GOT3 (cell line): Measurements from ENCODE around the gene P2RX7.

Experiments used
- DNase-seq: peaks from one replicate; lab custom pipeline; 2025; ENCODE audit warnings: mixed read lengths; lab: John Stamatoyannopoulos, UW

P2RX7 gene

DNA sequence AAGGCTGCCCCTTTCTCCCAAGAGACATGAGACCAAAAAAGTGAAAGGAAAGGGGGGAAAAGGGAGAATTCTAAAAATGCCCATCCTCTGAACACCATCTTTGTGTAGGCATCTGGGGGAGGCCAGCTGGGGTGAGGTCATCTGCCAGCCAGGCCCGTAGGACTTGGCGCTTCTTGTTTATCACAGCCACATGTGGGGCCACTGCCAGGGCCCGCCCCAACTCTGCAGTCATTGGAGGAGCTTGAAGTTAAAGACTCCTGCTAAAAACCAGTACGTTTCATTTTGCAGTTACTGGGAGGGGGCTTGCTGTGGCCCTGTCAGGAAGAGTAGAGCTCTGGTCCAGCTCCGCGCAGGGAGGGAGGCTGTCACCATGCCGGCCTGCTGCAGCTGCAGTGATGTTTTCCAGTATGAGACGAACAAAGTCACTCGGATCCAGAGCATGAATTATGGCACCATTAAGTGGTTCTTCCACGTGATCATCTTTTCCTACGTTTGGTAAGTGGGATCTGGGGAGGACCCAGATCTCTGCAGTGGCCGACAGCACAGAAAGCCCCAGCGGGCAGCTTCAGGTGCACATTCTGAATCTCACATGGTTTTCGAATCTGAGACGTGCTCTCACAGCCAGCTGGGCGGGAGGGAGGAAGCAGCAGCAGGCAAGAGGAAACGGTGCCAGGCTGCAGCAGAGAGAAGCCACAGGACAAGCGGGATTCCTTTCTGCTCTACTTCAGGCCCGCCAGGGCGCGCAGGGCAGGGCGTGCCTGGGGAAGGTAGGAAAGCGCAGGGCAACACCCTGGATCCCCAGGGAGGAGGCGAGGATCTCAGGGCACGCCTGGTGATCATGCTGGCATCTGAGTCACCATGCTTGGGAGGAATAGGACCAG lies at the start of gene P2RX7:
Gene P2RX7, plus strand, starts transcription at position 276 of the 881 bp plus-strand sequence. Its CDS starts 95 bp downstream, at position 371.
- DNase-seq: peak; percentile 34

DNA sequence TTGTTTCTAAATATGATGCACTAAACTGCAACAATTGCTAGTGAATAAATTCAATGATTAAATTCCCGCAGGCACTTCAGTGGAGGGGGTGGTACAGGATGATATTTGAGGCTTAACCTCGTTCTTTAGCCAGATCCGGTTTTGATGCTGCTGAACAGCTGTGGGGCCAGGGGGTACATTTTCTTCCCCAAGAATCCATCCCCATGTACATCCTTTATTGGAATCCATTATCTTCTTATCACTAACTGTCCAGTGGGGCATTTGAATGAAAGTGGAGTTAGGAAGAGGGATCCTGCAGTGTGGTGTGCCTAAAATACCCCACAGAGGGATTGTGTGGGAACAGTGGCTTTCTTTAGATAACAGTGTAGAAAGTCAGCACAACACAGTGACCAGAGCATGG lies 48.4 kb upstream of the P2RX7 start:
- DNase-seq: no peak

DNA sequence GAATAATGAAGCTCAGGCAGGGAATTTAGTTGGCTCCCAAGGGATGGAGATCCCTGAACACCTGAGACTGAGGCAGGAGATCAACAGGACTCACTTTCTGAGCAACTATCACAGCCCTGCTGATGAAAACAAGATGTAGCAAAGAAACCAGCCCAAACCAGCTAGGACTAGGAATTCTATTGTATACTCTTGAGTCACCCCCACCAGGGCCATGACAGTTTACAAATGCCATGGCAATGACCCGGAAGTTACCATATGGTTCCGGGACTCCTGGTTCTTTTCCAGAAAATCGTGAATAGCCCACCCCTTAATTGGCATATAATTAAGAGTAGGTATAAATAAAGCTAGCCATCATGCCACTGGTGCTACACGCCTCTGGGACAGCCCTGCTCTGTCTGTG lies 47.6 kb upstream of the P2RX7 start:
- DNase-seq: no peak

DNA sequence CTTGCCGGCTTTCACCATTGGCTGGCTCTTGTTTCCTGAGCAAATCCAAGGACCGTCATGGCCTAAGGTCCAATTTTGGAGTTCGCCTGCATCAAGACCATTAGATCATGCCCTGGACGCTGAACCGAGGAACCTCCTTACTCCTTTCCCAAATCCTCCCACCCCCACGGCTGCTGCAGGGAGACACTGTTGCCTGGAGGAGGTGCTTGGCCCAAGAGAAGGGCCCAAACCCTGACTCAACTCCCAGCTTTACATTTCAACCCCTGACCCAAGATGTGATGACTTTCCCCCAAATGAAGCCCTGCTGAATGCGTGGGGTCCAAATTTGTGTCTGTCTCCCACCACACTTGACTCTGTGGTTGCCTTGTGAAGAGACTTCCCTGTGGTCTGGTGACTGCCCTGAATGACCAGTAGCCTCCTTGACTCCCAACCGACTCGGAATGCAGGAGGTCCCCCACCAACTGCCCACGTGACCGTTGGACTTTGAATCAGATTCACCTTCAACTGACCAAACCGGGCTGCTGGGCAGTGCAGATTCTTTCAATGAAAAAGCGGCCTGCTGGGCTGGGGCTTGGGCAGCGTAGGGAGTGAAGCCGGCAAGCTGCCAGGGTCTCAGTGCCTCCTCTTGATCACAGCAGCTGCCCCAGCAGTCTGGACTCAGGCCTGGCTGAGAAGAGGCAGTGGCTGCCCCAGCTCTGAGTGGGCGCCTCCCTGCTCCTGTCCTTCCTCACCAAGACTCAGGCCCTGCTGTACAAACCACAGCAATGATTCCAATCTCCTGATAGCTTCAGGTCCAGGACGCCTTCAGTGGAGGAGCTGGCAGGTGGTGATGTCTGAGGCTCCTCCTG lies 46.9 kb upstream of the P2RX7 start:
- no peak for DNase-seq

DNA sequence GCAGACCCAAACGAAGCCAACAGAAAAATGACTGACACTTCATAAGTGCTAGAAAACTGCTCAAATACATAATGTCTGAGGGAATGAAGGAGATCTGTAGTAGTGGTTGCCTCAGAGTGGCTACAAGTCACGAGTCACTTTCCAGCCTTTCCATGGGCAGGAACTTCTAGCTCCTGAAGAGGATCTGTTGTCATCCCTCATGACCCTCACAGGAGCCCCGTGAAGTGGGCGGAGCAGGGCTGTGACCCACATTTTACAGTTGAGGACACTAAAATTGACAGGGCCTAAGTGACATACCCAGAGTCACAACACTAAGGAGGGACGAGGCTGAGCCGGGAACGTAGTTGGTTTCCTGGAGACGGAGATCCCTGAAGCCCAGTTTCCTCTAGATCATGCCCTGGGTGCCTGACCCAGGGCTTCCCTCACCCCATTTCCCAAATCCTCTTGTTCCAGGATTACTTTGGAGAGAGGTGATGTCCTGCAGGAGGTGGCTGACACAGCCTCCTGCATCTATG lies 45.8 kb upstream of the P2RX7 start:
- no peak for DNase-seq

DNA sequence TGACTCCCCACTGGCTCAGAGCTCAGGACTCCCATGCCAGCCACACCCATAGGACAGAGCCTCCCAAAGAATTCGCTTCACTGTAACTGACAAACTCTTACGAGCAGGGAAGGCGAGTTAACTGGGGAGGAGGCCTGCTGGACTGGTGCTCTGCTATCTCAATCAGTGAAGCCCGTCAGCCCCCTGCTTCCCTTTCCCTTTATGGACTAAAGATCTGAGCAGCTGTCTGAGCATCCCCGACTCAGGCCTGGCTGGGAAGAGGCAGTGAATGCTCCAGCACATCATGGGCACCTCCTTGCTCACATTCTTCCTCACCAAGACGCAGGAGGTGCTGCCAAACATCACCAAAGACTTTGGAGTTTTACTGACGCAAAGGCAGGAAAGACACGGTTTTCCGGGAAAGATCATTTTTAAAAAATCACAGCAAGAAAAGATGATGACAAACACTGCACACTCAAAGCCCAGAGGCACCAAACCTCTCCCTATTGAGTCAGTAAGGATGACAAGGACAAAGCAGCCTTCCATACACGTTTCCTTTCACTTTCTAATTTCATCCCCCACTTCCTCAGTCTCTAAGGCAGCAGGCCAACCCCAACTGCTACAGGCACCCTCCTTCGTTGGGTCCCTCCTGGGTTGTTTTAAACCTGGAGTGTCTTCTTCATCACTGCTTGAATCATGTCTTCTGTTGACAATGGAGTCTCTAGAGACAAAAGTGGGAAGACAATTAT lies 45.0 kb upstream of the P2RX7 start:
- no peak for DNase-seq

DNA sequence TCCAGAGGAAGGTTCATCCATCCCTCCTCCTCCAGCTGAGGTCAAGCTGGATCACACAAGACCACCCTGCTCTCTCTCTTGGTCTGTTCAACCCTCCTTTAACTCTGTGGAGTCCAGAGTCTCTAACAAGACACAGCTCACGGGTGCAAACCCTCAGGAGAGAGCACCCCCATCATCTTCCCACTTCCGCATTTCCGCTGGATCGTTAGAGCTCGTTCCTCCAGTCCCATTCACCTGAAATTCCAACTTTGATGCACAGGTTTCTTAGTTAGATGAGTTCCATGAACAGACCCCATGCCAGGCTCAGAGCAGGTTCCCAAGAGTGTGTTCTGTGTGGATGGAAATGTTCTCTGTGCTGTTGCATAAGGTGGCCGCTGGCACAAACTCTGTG lies 44.5 kb upstream of the P2RX7 start:
- DNase-seq: no peak

DNA sequence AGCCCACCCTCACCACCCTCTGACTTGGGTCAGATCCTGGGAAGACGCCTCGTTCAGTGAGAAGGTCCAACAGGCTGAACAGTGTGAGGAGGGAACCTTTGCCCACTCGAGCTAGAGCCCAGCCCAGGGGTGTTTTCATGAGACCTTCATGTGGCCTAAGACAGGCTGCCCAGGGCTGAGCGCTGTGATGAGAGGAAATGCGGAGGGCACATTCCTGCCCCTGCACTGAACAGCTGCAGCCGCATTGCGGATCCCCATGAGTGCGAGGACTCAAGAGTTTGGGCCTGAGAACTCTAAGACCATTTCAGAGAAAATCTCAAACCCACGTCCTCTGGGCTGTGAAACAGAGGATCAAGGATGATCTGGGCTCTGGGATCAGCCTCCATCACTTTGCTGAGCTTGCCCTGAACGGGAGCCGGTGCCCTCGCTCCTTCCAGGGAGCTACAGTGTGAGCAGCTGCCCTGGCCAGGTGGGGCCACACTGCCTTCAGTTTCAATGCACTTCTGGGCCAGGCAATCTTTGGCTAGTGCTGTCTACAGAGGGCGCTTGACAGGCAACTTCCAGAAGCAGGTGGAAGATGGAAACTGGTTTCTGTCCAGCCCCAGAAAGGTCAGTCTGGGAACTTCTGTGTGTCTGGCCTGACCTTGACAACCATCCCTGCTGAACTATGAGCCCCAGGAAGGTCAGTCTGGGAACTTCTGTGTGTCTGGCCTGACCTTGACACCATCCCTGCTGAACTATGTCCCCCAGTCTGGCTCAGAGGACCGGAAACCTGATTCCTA lies 43.5 kb upstream of the P2RX7 start:
- DNase-seq: no peak

DNA sequence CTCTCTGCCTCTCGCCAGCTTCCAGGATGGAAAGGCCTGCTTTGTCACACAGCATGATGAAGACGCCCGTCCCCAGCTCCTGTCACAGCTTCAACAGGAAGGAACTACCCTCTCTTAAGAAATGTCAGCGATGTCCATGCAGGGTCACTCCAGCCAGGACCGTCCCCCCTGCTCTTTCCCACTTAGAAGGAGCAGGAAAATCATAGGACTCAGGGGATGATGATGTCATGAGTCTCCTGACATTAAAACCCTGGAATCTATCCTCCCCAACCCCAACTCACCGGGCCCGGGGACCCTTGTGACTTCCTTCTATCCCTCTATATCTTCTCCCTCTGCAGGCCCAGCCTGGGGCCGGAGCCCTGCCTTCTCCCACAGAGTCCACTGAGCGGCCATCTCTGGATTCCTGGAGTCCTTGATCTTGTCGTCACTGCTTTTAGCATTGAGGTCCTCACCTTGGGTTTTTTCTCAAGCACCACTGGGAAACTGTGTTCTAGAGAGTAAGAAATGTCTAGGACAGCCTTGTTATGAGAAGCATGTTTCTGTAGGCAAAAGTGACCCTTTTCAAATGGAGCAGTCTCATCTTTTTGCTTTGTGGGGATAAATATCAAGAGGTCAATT lies 42.8 kb upstream of the P2RX7 start:
- no peak for DNase-seq

DNA sequence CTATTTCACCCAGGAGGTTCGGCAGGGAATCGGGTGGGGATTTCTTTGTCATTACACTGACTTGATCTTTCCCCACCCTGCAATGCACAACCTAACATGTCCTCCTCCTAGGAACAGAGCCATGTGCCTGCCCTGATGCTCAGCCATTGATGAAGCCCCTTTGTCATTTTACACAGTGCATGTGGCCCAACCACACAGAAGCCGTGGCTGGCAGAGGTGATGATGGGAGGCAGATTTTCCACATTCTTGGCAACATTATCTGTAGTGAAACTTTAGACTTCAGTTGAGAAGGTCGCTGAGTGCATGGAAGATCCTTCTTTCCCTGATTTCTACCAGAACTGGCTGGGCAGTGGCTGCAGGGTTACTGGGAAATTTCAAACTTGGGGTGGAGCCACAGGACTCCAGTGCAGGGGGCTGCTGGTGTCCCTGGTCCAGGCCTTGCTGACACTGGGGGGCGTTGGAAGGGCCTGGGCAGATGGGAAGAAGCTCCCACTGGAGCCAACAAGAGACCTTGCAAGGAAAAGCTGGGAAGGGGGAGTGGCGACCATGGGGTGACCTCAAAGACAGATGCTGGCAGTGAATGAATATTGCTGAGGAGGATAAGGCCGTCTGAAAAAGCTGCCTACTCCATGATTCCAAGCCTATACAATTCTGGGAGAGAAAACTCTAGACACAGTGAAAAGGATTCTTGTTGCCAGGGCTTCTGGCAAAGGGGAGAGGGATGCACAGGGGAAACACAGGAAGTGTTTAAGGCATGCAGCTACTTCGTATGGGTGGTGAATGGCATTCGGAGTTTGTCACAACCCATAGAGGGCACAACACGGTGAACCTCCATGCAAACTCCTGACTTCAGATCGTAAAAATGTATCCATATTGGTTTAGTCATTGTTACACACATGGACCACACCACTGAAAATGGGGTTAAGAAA lies 41.8 kb upstream of the P2RX7 start:
- DNase-seq: no peak

DNA sequence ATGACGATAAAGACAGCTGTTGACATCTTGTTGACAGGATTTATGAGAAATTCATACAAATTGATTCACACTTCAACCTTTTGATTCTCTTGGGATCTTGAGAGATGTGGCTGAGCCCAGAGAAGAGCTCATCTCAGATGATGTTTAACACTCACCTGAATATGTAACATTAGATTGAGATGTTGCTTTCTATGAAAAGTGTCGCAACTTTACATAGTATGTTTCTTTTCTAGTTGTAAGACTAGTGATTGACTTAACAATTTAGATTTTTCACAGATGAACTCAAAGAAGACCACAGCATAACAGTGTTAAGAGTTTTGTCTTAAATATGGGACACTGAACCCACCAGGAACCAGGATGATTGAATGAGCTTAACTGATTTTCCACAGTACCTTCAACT lies 40.6 kb upstream of the P2RX7 start:
- DNase-seq: no peak

DNA sequence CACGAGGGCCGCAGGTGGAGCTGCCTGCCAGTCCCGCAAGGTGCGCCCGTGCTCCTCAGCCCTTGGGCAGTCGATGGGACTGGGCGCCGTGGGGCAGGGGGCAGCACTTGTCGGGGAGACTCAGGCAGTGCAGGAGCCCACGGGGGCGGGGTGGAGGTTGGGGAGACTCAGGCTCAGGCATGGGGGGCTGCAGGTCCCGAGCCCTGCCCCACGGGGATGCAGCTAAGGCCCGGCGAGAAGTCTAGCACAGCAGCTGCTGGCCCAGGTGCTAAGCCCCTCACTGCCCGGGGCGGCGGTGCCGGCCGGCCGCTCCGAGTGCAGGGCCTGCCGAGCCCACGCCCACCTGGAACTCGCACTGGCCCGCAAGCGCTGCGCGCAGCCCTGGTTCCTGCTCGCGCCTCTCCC lies 39.2 kb upstream of the P2RX7 start:
- no peak for DNase-seq

DNA sequence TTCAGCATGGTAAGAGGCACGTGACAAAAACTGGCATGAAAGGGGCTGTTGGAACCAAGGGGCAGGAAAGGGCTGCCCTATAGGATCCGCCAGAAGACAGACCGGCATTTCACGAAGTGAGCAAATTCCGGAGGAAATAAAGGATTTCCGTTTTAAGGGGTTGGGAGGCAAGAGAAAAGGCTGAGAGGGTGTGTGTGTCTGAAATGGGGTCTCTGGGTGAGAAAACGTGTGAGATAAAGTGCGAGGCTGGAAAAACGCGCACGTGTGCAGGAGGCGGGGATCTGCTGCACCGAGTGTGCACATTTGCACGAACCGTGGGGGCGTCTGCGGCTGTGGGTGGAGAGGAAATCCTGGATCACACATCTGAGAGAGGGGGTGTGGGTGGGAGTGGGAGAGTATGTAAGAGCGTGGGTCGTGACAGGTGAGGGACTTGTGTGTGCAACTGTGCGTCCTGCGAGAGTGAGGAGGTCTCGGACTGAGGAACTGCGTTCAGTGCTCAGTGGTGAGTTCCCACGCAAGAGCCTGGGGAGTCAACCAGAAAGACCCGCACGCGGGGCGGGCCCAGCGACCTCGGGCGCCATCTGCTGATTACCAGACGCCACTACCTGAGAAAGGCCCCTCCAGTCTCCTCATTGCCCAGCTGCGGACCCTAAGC lies 37.0 kb upstream of the P2RX7 start:
- peak; percentile 23 for DNase-seq

DNA sequence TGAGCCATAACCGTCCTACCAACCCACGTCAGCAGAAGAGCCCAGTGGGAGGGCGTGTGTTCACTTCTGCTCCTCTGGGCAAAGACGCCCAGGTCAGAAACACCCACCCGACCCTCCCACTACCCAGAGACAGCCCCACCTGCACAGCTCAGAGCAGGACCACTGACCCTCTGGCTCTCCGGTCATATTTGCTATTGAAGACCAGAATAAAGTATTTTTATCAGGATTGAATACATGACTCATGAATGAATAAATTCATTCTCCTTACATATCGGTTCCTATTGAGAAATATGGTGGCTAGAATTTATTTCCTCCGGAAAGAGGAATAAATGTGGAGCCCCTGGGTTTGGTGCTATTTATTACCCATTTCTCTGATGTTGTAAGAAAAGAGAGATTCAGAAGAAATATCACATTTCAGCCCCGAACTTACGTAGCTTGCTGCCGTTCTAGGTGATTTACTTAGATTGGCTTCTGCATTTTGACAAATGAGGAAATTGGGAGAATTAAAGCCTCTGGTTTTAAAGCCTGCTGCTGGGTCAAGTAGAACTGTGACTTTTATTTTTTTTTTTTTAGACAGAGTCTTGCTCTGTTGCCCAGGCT lies 36.4 kb upstream of the P2RX7 start:
- no peak for DNase-seq

DNA sequence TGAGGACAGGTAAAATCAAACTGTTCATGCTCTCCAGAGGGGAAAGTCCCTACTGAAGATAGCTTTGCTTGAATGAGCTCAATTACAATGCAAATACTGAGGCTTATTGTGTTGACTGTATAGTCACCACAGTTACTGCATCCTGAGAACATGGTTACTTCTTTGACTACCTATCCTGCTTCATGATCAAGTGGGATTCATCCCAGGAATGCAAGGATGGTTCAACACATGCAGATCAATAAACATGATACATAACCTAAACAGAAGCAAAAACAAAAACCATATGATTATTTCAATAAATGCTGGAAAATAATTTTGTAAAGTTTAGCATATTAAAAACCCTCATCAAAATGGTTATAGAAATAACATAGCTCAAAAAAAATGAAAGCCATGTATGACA lies 32.9 kb upstream of the P2RX7 start:
- no peak for DNase-seq

DNA sequence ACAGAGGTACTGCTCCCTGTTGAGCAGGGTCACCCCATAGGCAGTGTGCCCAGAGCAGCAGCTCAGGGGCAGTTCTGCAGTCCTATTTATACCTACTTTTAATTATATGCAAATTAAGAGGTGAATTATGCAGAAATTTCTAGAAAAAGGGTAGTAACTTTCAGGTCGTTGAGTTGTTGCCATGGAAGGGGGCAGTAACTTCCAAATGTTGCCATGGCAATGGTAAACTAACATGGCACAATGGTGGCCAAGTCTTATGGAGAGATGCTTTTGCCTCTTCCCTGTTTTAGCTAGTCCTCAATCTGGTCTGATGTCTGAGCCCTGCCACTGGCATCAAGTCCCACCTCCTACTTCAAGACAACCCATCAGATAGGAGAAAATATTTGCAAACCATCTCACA lies 30.4 kb upstream of the P2RX7 start:
- no peak for DNase-seq

DNA sequence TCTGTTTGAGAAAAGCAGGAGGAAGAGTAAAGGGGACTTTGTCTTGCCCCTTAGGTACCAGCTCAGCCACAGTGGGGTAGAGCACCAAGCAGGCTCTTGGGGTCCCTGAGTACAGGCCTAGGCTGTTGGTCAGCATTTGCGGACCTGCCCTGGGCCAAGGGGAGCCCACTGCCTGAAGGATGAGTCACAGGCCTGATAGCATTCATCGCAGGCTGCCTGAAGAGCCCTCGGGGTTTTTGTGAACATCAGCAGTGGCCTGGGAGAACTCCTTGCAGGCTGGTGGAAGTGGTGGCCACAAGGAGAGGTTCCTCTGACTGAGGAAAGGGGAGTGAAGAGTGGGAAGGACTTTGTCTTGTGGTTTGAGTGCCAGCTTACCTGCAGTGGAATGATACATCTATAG lies 25.0 kb upstream of the P2RX7 start:
- no peak for DNase-seq

DNA sequence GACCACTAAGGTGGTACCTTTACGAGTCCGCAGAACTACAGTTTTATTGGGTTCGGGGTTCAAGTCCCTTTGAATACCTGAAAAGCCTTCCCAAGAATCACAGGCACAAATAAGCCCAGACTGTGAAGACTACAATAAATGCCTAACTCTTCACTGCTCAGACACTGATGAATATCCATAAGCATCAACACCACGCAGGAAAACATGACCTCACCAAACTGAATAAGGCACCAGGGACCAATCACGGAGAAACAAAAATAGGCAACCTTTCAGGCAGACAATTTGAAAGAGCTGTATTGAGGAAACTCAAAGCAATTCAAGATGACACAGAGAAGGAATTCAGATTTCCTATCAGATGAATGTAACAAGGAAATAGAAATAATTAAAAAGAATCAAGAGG lies 24.2 kb upstream of the P2RX7 start:
- no peak for DNase-seq
